Measurements from ENCODE around the gene EXPH5. TPM values are rescaled to one million over a fixed set of nuclear protein-coding genes. Genes with fewer than 3 reads are reported as not detected.

Gene EXPH5
- total RNA-seq, 1 experiment from 2014 or later: 0.12 TPM

- DNase-seq (ENCODE audit: low read depth): no peak
Measured at GRCh38 chr11:108468478-108468864, 125.1 kb downstream of the EXPH5 start.

DNA sequence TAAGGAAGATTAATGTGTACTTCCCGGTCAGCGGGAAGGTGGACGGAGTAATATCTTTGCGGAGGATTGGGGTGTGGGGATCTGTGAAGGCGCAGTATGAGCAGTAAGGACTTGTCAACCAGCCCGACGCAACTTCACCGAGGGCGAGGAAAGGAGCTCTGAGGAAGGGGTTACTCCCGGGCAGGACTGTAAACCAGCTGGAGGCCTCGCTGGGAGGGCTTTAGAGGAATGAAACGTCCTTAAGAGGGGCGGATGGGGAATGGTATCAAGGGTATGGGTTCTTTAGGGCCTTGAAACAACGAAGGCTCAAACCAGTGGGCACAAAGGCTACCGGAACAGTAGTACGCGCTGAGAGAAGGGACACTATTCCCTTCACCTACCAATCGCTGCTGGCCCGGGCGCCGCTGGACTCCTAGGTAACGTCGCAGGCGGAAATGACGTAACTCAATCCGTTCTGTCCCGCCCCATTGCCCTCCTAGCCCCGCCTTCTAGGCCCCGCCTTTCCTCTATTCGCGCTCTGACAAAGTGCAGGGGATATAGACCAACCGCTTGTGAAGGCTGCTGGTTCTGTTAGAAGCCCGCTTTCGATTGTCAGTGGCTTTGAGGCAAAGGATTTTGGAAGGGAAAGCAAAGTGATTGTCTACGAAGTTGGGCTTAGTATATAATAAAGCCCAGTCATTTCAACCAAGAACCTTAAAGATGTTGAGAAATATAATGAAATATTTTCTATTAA is 126.3 kb downstream of the EXPH5 start, which contains the start of gene C11orf65:
Gene C11orf65 (minus strand): TSS at position 439 of the 733 bp plus-strand sequence. CDS start 5,970 bp downstream, outside the sequence.
- peak; percentile 96 for DNase-seq (ENCODE audit: low read depth)

GRCh38 chr11:108466405-108466804 is 127.2 kb downstream of the EXPH5 start:
- DNase-seq (ENCODE audit: low read depth): no peak

Other genes with a start within 250 kb of the EXPH5 start
- 0.10 and 0.24 TPM in 2 replicates for gene C11orf65, start 126.2 kb downstream of the EXPH5 start, total RNA-seq (2014; rRNA removed; shearing (Covaris generic))
- 70.1 and 71.5 TPM in 2 replicates for gene POGLUT3, start 95.4 kb downstream of the EXPH5 start, total RNA-seq (2014; rRNA removed; shearing (Covaris generic))
- gene DDX10, start 71.3 kb upstream of the EXPH5 start, total RNA-seq (2014; rRNA removed; shearing (Covaris generic)): 25.1 and 26.8 TPM in 2 replicates